HG03196 (cell line): ENCODE results near the gene OTOG.

ENCODE experiments used
- ATAC-seq: cut with Tn5 transposase; IDR thresholded peaks from one replicate; pipeline ENCODE4 v1.9.1; 2021; ENCODE audit not compliant: unreplicated experiment

The OTOG gene

DNA sequence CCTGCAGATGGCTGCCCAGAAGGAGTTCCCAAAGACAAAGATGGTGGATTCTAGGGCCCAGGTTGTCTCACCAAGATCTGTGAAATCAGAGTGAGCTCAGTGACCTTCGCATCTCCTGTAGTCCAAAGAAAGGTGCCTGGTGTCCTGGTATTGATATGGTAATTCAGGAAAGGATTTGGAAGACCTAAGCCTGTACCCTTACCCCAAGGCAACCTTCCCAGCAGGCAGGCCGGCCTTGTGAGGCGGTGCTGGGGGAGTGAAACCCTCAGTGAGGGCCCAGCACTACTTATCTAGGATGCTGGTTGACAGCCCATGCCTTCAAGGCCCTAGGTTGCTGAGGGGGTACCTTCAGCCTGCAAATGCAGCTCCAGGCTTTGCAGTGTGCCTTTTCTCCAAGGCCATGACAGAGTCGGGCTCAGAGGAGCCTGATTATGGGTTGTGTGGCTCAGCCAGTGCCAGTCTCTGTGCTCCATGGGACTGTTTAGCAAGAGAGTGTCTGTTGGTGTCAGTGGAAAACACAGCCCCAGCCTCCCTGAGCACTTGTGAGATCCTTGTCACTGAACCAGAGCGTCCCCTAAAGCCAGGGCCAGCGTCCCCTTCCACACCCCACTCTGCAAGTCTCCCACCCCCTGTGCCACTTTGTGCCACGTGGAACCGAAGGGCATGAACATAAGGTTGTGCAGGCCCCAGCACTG, 99.5 kb downstream of the OTOG start:
- ATAC-seq: no peak

- no peak for ATAC-seq
Measured at GRCh38 chr11:17648528-17648927, 101.5 kb downstream of the OTOG start.

DNA sequence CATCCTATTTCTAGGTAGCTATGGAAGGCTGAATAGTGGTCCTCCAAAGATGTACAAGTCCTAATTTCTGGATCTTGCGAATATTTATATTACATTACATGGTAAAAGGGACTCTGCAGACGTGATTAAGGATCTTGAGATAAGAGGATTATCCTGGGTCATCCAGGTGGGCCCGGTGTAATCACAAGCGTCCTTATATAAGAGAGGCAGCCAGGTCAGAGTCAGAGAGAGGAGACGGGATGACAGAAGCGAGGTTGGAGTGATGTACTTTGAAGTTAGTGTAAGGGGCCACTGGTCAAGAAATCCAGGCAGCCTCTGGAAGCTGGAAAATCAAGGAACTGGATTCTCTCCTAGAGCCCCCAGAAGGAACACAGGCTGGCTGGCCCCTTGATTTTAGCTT, 102.2 kb downstream of the OTOG start:
- no peak for ATAC-seq

DNA sequence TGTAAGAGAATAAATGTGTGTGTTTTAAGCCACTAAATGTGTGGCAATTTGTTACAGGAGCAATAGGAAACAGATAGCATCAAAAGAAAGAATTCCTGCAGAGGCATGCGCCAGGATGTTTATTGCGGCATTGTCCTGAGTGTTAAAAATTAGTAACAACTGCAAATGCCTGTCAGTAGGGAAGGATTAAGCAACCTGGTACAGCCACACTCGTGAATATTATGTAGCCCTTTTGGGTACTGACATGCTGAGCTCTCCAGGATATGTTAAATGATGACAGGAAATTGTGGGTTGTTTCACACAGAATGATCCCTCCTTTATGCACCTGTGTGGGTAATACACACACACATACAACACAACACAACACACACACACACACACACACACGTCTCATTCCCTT, 102.6 kb downstream of the OTOG start:
- no peak for ATAC-seq

GRCh38 chr11:17650127-17650911, 103.3 kb downstream of the OTOG start:
- ATAC-seq: no peak

DNA sequence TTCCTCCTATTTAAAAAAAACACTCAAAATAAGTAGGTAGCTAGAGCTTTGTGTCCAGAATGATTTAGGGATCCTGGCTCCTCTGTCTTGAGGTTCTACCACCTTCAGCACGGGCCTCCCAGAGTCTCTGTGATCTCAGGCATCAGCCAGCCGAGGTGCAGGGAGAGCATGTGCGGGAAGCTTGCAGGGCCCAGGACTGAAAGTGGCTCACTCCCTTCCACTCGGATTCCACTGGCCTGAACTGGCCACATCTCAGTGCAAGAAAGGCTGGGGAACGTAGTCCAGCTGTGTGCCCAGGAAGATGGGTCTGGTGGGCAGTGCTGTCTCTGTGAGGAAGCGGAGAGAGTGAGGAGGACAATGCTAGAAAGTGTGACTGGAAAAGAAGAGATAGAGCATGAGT, 104.0 kb downstream of the OTOG start:
- ATAC-seq: no peak

DNA sequence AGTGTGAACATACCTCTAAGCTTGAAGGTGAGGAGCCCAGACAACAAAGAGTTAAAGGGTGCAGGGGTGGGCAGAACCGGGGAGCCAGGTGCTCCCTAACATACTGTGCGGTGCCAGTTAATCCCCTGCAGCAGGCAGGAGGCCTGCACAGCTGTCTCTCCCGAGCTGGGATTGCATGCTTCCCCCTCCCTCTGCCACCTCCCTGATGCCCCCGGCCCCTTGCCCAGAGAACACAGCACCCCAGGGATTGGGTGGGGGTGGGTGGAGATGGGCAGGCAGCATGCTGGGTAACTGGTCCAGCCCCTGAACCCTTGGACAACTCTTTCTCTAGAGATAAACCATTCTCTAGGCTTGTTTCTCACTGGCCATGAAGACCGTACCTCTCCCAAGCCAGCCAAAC, 104.6 kb downstream of the OTOG start:
- no peak for ATAC-seq

DNA sequence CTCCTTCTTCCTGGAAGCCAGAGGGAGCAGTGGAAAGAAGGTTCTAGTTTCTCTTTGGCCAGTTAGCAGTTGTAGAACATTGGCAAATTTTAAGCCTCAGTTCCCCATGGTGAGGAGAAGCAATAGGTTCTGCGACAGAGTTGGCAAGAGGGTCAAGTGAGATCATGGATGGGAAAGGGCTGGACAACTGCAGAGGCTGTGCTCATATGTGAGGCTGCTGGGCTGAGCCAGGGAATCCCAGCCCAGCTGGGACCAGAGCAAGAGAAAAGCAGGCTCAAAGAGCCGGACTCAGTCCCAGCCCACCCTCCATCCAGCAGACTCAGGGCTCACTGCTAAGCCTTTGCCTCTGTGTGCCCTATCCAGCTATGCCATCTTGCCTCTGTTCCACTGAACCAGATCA, 105.5 kb downstream of the OTOG start:
- no peak for ATAC-seq

- no peak for ATAC-seq
Measured at GRCh38 chr11:17653611-17654010, 106.6 kb downstream of the OTOG start.

DNA sequence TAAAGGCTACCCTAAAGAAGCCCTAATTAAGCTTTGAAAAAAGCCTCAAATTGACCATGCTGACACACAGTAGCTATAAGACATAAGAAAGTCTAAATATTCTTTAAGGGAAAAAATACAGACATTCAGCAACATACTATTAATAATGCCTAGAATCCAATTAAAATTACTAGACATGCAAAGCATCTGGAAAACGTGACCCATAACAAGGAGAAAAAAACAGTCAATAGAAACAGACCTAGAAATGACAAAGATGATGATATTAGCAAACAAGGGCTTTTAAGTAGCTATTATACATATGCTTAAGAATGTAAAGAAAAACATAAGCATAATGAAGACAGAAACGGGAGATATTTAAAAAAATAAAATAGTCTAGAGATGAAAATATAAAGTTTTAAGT, 108.6 kb downstream of the OTOG start:
- no peak for ATAC-seq

DNA sequence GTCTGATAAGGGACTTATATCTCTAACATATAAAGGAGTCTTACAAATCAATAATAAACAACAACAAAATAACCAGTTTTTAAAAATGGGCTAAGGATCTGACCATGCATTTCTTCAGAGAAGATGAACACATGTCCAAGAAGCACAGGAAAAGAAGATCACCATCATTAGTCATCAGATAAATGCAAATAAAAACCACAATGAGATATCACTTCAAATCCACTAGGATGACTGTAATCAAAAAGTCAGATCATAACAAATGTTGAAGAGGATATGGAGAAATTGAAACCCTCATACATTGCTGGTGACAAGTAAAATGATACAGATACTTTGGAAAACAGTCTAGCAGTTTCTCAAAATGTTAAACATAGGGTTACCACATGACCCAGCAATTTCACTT, 111.2 kb downstream of the OTOG start:
- ATAC-seq: no peak

DNA sequence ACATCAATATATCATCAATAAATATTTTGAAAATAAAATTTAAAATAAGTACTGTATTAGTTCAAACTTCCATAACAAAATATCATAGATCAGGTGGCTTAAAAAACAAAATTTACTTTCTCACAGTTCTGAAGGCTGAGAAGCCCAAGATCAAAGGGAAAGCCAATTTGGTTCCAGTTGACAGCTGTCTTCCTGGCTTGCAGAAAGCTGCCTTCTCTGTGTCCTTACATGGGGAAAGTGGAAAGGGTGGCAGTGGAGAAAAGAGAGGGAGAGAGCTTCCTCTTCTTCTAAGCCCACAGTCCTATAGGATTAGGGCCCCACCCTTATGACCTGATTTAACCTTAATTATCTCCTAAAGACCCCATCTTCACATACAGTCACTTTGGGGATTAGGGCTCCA, 121.1 kb downstream of the OTOG start:
- ATAC-seq: no peak

- no peak for ATAC-seq
Measured at GRCh38 chr11:17672469-17672868, 125.4 kb downstream of the OTOG start.

GRCh38 chr11:17673951-17674350, 126.9 kb downstream of the OTOG start:
- no peak for ATAC-seq

GRCh38 chr11:17682848-17683247, 135.8 kb downstream of the OTOG start:
- ATAC-seq: no peak

DNA sequence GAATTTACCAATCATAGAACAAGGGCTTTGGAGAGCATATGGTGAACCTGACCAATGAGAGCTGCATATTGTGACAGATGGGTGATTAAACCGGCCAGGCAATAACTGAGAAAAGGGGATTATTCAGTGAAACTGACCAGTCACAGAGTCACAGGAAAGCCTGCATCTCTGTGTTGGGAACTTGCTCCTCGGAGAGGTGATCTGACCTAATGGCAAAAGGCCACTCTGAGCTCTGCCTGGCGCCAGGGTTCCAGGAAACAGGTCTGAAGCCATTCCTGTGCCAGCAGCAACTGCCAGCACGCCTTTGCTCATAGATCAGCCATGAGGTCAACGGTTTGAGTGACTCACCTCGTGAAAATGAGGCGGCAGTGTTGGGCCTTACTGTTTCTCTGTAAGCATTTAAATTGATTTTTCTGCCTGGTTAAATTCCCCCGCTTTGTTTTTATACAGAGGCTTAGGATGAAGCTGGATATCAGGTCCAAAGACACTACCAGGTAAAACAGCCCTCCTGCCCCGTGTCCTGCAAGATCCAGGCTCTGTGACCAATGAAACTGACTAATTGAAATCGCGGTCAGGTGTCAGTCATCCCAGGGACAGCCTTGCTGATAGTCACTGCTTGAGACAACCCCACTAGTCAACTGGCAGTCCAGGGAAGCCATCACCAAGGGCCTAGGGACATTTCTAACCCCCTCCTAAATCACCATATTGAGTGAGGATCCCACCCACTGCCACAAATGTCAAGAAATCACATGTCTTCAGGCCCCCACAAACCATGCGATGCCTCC, 136.5 kb downstream of the OTOG start:
- ATAC-seq: no peak

GRCh38 chr11:17684550-17684949, 137.5 kb downstream of the OTOG start:
- ATAC-seq: no peak

DNA sequence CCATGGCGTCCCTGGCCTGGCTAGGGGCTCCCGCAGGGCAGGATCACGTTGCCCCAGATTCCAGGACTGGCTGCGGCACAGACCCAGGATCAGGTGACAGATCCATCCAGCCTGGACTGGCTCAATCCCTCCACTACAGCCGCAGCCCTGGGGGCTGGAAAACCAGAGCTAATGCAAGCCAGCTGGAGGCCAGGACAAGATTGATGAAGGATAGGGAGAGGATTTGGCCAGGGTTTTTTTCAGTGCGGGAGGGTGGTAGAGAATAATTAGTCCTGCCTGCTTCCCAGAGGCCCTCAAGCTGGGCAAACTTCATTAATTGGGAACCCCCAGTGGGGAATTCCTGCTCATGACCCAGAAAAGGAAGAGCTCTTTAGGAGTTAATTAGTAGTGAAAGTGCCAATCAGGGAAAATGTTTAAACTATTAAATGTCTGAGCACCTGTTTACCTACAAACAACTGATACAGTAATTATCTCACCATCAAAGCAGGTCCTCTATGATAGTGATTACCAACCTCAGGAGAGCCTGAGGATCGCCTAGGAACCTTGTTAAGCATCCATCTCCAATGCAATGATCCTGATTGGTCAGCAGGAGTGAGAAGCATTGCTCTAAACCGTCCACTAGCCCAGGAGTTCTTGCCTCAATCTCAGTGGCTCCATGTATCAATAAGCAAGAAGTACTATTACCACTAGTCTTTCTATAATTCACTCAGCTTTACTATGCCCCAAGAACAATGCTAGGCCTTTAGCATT, 139.3 kb downstream of the OTOG start:
- no peak for ATAC-seq

GRCh38 chr11:17687946-17688670, 141.0 kb downstream of the OTOG start:
- no peak for ATAC-seq

- no peak for ATAC-seq
Measured at GRCh38 chr11:17691550-17691949, 144.5 kb downstream of the OTOG start.

DNA sequence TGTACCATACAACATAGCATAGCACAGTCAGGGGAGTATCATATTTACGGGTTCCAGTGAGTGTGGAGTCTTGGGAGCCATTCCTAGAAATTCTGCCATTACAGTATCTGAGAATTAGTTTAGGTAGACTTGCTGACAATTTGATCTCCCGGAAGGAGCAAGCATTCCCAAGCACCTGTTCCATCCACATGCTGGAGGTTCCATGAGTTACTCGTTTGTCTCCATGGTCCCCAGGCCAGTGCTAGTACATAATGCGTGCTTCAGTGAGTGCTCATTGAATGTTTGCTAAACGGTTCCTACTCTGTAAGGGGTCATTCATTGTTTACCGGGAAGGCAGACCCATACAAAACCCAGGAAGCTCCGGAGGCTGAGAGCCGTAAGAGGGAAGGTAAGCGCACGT, 144.9 kb downstream of the OTOG start:
- ATAC-seq: no peak
